ENCODE measurements around the gene CTNNA3.

GRCh38 chr10:67402620-67403019 is 293.4 kb downstream of the CTNNA3 start:
- TF ChIP-seq, protein P1, sequence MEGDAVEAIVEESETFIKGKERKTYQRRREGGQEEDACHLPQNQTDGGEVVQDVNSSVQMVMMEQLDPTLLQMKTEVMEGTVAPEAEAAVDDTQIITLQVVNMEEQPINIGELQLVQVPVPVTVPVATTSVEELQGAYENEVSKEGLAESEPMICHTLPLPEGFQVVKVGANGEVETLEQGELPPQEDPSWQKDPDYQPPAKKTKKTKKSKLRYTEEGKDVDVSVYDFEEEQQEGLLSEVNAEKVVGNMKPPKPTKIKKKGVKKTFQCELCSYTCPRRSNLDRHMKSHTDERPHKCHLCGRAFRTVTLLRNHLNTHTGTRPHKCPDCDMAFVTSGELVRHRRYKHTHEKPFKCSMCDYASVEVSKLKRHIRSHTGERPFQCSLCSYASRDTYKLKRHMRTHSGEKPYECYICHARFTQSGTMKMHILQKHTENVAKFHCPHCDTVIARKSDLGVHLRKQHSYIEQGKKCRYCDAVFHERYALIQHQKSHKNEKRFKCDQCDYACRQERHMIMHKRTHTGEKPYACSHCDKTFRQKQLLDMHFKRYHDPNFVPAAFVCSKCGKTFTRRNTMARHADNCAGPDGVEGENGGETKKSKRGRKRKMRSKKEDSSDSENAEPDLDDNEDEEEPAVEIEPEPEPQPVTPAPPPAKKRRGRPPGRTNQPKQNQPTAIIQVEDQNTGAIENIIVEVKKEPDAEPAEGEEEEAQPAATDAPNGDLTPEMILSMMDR (IDR thresholded peaks at IDR 0.05 in 8 of 11, conservative IDR thresholded peaks at IDR 0.05 in 3 of 11), result no peak
- TF ChIP-seq POLR2AphosphoS5 (IDR thresholded peaks at IDR 0.05), result no peak
- no peak for TF ChIP-seq POLR2A (IDR thresholded peaks at IDR 0.05)

Data from spleen (tissue), 7 donors.